ENCODE measurements around the gene PROM1. TPM values are rescaled to one million over a fixed set of nuclear protein-coding genes. Genes with fewer than 3 reads are reported as not detected.
A peak's percentile ranks its signal among the peaks of the same experiment; 100 is the strongest.

The PROM1 gene
- total and polyA plus RNA-seq, 4 donors = 1.2 to 5.2 (median 3.7) TPM

GRCh38 chr4:16131293-16131692 lies 47.5 kb upstream of the PROM1 start (continued):
- TF ChIP-seq CTCF (IDR thresholded peaks at IDR 0.05; ENCODE audit: low read depth, low read length, missing input control) = no peak

- Histone ChIP-seq H3K9me3 (ENCODE audit: control insufficient read depth in 4 of 4, low read length in 3 of 4) (no peaks in the 10 kb centered on the region), H3K27ac (ENCODE audit: low read depth in 1 of 2, low read length in 2 of 2) (no peak overlapping the region), H3K9ac (ENCODE audit: low read depth in 1 of 2, low read length in 2 of 2) (no peak overlapping the region), H3K36me3 (ENCODE audit: control insufficient read depth in 4 of 4, insufficient read depth in 3 of 4, low read depth in 1 of 4, low read length in 3 of 4) (no peaks in the 10 kb centered on the region), H3K4me3 (ENCODE audit: low read depth in 1 of 3, low read length in 3 of 3) (no peak overlapping the region), H3K27me3 (ENCODE audit: control insufficient read depth in 4 of 4, insufficient read depth in 4 of 4, low read length in 3 of 4) (no peaks in the 10 kb centered on the region), H3K4me1 (ENCODE audit: control insufficient read depth in 4 of 4, insufficient read depth in 4 of 4, low read length in 3 of 4) (peaks cover 0 to 5% (median 0%) of the 10 kb centered on the region in 4 donors)
- no peak for DNase-seq (ENCODE audit: low spot score)
- 23% methylated on average over 1 of the region's 1 CpG for WGBS
- TF ChIP-seq SP1 (IDR thresholded peaks at IDR 0.05) (peak; percentile 9), RAD21 (IDR thresholded peaks at IDR 0.05) (peak in 1 of 2 donors; percentile 40), YY1 (IDR thresholded peaks at IDR 0.05) (no peak), NR2F2 (IDR thresholded peaks at IDR 0.05) (no peak)
These were observed 45.5 kb upstream of the PROM1 start for GRCh38 chr4:16129336-16129735.

- no peak overlapping the region for H3K4me3 ChIP-seq (ENCODE audit: low read depth in 1 of 3, low read length in 3 of 3)
- no peak for DNase-seq (ENCODE audit: low spot score)
- no peak overlapping the region for H3K27ac ChIP-seq (ENCODE audit: low read depth in 1 of 2, low read length in 2 of 2)
- H3K27me3 ChIP-seq (ENCODE audit: control insufficient read depth in 4 of 4, insufficient read depth in 4 of 4, low read length in 3 of 4) = no peaks in the 10 kb centered on the region
- 89% methylated on average over 1 of the region's 1 CpG for WGBS
- no peaks in the 10 kb centered on the region for H3K36me3 ChIP-seq (ENCODE audit: control insufficient read depth in 4 of 4, insufficient read depth in 3 of 4, low read depth in 1 of 4, low read length in 3 of 4)
- H3K9me3 ChIP-seq (ENCODE audit: control insufficient read depth in 4 of 4, low read length in 3 of 4) = no peaks in the 10 kb centered on the region
- no peak for TF ChIP-seq NR2F2 (IDR thresholded peaks at IDR 0.05)
- TF ChIP-seq ZBTB33 (IDR thresholded peaks at IDR 0.05) = no peak
- no peak for TF ChIP-seq EGR1 (IDR thresholded peaks at IDR 0.05; ENCODE audit: low read depth in 2 of 2)
- no peak for TF ChIP-seq RXRA (IDR thresholded peaks at IDR 0.05)
- H3K9ac ChIP-seq (ENCODE audit: low read depth in 1 of 2, low read length in 2 of 2) = no peak overlapping the region
- H3K4me1 ChIP-seq (ENCODE audit: control insufficient read depth in 4 of 4, insufficient read depth in 4 of 4, low read length in 3 of 4) = peaks cover 0 to 5% (median 0%) of the 10 kb centered on the region in 4 donors
These were observed 42.9 kb upstream of the PROM1 start for GRCh38 chr4:16126714-16127113.

GRCh38 chr4:16125571-16126445 lies 42.0 kb upstream of the PROM1 start:
- Histone ChIP-seq H3K9me3 (ENCODE audit: control insufficient read depth in 4 of 4, low read length in 3 of 4) (no peaks in the 10 kb centered on the region), H3K27me3 (ENCODE audit: control insufficient read depth in 4 of 4, insufficient read depth in 4 of 4, low read length in 3 of 4) (no peaks in the 10 kb centered on the region), H3K4me1 (ENCODE audit: control insufficient read depth in 4 of 4, insufficient read depth in 4 of 4, low read length in 3 of 4) (peaks cover 0 to 5% (median 0%) of the 10 kb centered on the region in 4 donors), H3K9ac (ENCODE audit: low read depth in 1 of 2, low read length in 2 of 2) (no peak overlapping the region), H3K4me3 (ENCODE audit: low read depth in 1 of 3, low read length in 3 of 3) (no peak overlapping the region), H3K27ac (ENCODE audit: low read depth in 1 of 2, low read length in 2 of 2) (no peak overlapping the region), H3K36me3 (ENCODE audit: control insufficient read depth in 4 of 4, insufficient read depth in 3 of 4, low read depth in 1 of 4, low read length in 3 of 4) (no peaks in the 10 kb centered on the region)
- DNase-seq (ENCODE audit: low spot score) = no peak
- WGBS = 85% methylated on average over 8 of the region's 8 CpGs
- TF ChIP-seq SP1 (IDR thresholded peaks at IDR 0.05) = no peak
- no peak for TF ChIP-seq REST (IDR thresholded peaks at IDR 0.05)
- TF ChIP-seq RAD21 (IDR thresholded peaks at IDR 0.05) = no peak
- no peak for TF ChIP-seq FOXA1 (IDR thresholded peaks at IDR 0.05)
- TF ChIP-seq ATF3 (IDR thresholded peaks at IDR 0.05) = no peak
- TF ChIP-seq JUND (IDR thresholded peaks at IDR 0.05) = no peak
- no peak for TF ChIP-seq RXRA (IDR thresholded peaks at IDR 0.05)
- no peak for TF ChIP-seq ZBTB33 (IDR thresholded peaks at IDR 0.05)
- TF ChIP-seq GABPA (IDR thresholded peaks at IDR 0.05 in 1 of 2, conservative IDR thresholded peaks at IDR 0.05 in 1 of 2) = no peak
- TF ChIP-seq HNF4G (IDR thresholded peaks at IDR 0.05) = no peak
- no peak for TF ChIP-seq FOXA2 (IDR thresholded peaks at IDR 0.05)
